ENCODE data around the gene ASPHD1. TPM values are rescaled to one million over a fixed set of nuclear protein-coding genes. Genes with fewer than 3 reads are reported as not detected.

The ASPHD1 gene
- total RNA-seq, 1 experiment from 2014 or later = 2.0 TPM

GRCh38 chr16:29873319-29873718, 27.0 kb upstream of the ASPHD1 start:
- H3K4me3 ChIP-seq (ENCODE audit: low read depth, low read length, poor library complexity, severe bottlenecking) = no peak overlapping the region
- no peak overlapping the region for H3K27ac ChIP-seq (ENCODE audit: low read depth, low read length, poor library complexity, severe bottlenecking)
- DNase-seq (ENCODE audit: low spot score) = no peak
- POLR2A ChIA-PET (ENCODE audit: low non-redundant PET) = no interaction called here
- H3K27me3 ChIP-seq (replicated peaks; ENCODE audit: insufficient read depth, low read depth, low read length, poor library complexity) = no peaks in the 10 kb centered on the region
- intact Hi-C loops (cut with micrococcal nuclease; ENCODE audit: unreplicated experiment) = no loop called here
- no TSS peak for BruUV-seq (replicated peaks)
- CTCF ChIA-PET = no interaction called here
- peaks cover 15% of the 10 kb centered on the region for H3K4me1 ChIP-seq (ENCODE audit: insufficient read depth, low read length, poor library complexity, severe bottlenecking)
- no peaks in the 10 kb centered on the region for H3K9me3 ChIP-seq (ENCODE audit: low read depth, low read length, poor library complexity, severe bottlenecking)
- TF ChIP-seq, protein P1, sequence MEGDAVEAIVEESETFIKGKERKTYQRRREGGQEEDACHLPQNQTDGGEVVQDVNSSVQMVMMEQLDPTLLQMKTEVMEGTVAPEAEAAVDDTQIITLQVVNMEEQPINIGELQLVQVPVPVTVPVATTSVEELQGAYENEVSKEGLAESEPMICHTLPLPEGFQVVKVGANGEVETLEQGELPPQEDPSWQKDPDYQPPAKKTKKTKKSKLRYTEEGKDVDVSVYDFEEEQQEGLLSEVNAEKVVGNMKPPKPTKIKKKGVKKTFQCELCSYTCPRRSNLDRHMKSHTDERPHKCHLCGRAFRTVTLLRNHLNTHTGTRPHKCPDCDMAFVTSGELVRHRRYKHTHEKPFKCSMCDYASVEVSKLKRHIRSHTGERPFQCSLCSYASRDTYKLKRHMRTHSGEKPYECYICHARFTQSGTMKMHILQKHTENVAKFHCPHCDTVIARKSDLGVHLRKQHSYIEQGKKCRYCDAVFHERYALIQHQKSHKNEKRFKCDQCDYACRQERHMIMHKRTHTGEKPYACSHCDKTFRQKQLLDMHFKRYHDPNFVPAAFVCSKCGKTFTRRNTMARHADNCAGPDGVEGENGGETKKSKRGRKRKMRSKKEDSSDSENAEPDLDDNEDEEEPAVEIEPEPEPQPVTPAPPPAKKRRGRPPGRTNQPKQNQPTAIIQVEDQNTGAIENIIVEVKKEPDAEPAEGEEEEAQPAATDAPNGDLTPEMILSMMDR (conservative IDR thresholded peaks at IDR 0.05; ENCODE audit: low read depth, low read length) = no peak
- no peak for TF ChIP-seq EZH2 (IDR thresholded peaks at IDR 0.05; ENCODE audit: borderline replicate concordance, low read depth, low read length, poor library complexity, severe bottlenecking)
- H3K36me3 ChIP-seq (ENCODE audit: insufficient read depth, low read length, poor library complexity, severe bottlenecking) = no peaks in the 10 kb centered on the region

- Histone ChIP-seq H3K27ac (ENCODE audit: low read depth, low read length, poor library complexity, severe bottlenecking) (no peak overlapping the region), H3K27me3 (replicated peaks; ENCODE audit: insufficient read depth, low read depth, low read length, poor library complexity) (no peaks in the 10 kb centered on the region), H3K36me3 (ENCODE audit: insufficient read depth, low read length, poor library complexity, severe bottlenecking) (no peaks in the 10 kb centered on the region), H3K9me3 (ENCODE audit: low read depth, low read length, poor library complexity, severe bottlenecking) (no peaks in the 10 kb centered on the region), H3K4me3 (ENCODE audit: low read depth, low read length, poor library complexity, severe bottlenecking) (no peak overlapping the region), H3K4me1 (ENCODE audit: insufficient read depth, low read length, poor library complexity, severe bottlenecking) (peaks cover 15% of the 10 kb centered on the region)
- BruUV-seq (replicated peaks) = no TSS peak
- POLR2A ChIA-PET (ENCODE audit: low non-redundant PET) = no interaction called here
- CTCF ChIA-PET = no interaction called here
- TF ChIP-seq EZH2 (IDR thresholded peaks at IDR 0.05; ENCODE audit: borderline replicate concordance, low read depth, low read length, poor library complexity, severe bottlenecking) = no peak
- TF ChIP-seq, protein P1 (conservative IDR thresholded peaks at IDR 0.05; ENCODE audit: low read depth, low read length) = no peak
- no peak for DNase-seq (ENCODE audit: low spot score)
- intact Hi-C loops (cut with micrococcal nuclease; ENCODE audit: unreplicated experiment) = no loop called here
Observed at GRCh38 chr16:29875206-29875605, 25.1 kb upstream of the ASPHD1 start.

GRCh38 chr16:29876217-29876593, 24.1 kb upstream of the ASPHD1 start:
- no TSS peak for BruUV-seq (replicated peaks)
- intact Hi-C loops (cut with micrococcal nuclease; ENCODE audit: unreplicated experiment) = no loop called here
- H3K36me3 ChIP-seq (ENCODE audit: insufficient read depth, low read length, poor library complexity, severe bottlenecking) = no peaks in the 10 kb centered on the region
- H3K9me3 ChIP-seq (ENCODE audit: low read depth, low read length, poor library complexity, severe bottlenecking) = no peaks in the 10 kb centered on the region
- DNase-seq (ENCODE audit: low spot score) = no peak
- TF ChIP-seq, protein P1 (conservative IDR thresholded peaks at IDR 0.05; ENCODE audit: low read depth, low read length) = no peak
- TF ChIP-seq EZH2 (IDR thresholded peaks at IDR 0.05; ENCODE audit: borderline replicate concordance, low read depth, low read length, poor library complexity, severe bottlenecking) = no peak
- H3K27me3 ChIP-seq (replicated peaks; ENCODE audit: insufficient read depth, low read depth, low read length, poor library complexity) = no peaks in the 10 kb centered on the region
- H3K4me1 ChIP-seq (ENCODE audit: insufficient read depth, low read length, poor library complexity, severe bottlenecking) = peaks cover 15% of the 10 kb centered on the region
- no peak overlapping the region for H3K27ac ChIP-seq (ENCODE audit: low read depth, low read length, poor library complexity, severe bottlenecking)
- peak overlapping the region; percentile 45 for H3K4me3 ChIP-seq (ENCODE audit: low read depth, low read length, poor library complexity, severe bottlenecking)
- ChIA-PET CTCF (no interaction called here), POLR2A (ENCODE audit: low non-redundant PET) (no interaction called here)

All from A673 (cell line).